LNCaP clone FGC (cell line): ENCODE data around the gene KIF6.

ENCODE experiments used
- DNase-seq: peaks from one replicate; pipeline ENCODE4 v3.0.0-alpha.2; 2011; ENCODE audit warnings: low read depth
- H3K4me3 ChIP-seq: 2 replicates; pipeline ENCODE4 v1.5.1; 2011; ENCODE audit warnings: mild to moderate bottlenecking, low read depth, low read length, control low read depth
- CTCF ChIP-seq: IDR thresholded peaks from 2 replicates; pipeline ENCODE4 v1.5.1; 2012; ENCODE audit warnings: mild to moderate bottlenecking; ENCODE audit not compliant: control insufficient read depth, insufficient read depth; ENCODE audit errors: extremely low read depth

KIF6 gene

DNA sequence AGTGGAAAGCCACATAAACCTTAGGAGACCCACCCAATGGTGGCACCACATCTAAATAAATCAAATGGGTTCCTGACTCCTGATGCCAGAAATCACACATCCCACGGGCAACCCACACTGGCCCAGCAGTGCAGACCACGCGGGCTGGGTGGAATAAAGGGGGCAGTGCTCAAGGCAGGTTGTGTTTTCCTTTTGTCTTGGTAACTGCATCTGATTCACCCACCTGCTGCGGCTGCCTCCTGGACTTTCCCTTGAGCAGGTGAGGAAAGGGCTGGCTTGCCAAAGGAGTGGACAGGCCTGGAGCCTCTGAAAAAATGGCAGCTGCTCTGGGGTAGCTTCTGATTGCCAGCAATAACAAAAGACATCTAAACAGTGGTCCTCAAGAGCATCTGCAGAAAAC is 283.2 kb downstream of the KIF6 start:
- no peak overlapping the region for H3K4me3 ChIP-seq
- DNase-seq, result no peak
- TF ChIP-seq CTCF, result no peak

DNA sequence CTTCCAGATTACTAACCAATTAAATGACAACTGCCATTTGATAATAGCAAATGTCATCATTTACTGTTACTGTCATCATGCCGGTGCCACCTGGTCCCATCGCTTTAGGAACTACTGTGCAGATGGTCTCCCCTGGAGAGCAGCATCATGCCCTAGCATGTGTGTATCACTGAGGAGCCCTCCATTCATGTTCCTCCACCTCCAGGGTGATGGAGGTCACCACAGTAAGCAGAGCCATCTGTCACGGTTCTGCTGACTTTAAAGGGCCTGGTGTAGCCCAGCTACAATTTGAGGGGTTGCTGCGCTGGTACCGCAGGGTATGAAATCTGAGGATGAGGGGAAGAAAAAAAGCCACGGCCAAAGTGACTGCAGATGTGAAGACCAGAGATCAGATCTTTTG is 283.9 kb downstream of the KIF6 start:
- no peak for TF ChIP-seq CTCF
- DNase-seq, result no peak
- H3K4me3 ChIP-seq, result no peak overlapping the region

DNA sequence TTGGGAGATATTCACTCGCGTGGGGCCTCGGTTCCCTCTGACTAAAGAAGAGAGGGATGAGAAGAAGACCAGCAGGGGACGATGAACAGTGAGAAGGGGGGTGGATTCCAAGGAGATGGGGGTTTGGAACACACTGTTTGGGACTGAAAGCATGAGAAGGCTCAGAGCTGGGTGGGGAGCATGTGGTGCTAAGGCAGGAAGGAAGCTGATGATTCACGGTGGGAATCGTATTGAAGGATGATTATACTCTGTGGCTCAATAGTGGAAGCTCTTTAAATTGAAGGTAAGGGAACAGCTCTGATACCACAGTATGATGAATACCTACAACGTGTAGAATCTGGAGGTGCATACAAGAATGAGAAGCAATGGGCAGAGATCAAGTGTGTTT is 285.2 kb downstream of the KIF6 start:
- no peak for DNase-seq
- TF ChIP-seq CTCF, result no peak
- H3K4me3 ChIP-seq, result no peak overlapping the region

GRCh38 chr6:39439342-39440038 is 285.7 kb downstream of the KIF6 start:
- H3K4me3 ChIP-seq, result no peak overlapping the region
- no peak for DNase-seq
- TF ChIP-seq CTCF, result no peak

GRCh38 chr6:39433630-39434029 is 291.6 kb downstream of the KIF6 start:
- no peak overlapping the region for H3K4me3 ChIP-seq
- no peak for DNase-seq
- no peak for TF ChIP-seq CTCF

- no peak for TF ChIP-seq CTCF
- no peak for DNase-seq
- no peak overlapping the region for H3K4me3 ChIP-seq
Observed at GRCh38 chr6:39432330-39433025, 292.7 kb downstream of the KIF6 start.

DNA sequence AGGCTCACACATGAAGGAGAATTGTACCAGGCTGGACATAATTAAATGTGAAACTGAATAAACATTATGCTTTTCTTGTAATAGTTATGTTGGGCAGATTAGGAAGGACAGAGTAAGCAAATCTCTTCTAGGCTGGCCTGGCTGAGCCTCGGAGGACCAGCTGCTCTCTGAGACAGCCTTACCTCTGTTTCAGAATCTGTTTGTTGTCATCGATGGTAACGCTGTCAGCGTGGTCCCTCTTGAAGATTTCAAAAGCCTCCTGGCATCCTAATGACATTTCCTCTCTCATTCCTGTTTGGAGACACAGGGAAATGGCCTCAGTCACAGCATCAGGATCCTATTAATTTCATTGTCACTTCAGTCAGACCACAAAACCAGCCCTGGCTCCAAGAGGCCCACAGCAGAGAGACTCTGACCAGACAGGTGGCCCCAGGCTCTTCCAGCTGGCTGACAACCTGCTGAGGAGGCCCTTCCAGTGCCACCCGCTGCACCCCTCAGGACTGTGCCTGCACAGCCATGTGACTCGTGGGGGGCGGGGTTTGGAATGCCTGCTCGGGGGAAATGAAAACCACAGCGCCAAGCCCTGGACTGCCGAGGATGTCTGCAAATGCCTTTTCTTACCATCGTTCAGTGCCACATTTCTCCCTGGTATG is 294.2 kb downstream of the KIF6 start:
- no peak for DNase-seq
- no peak for TF ChIP-seq CTCF

More for the DNA sequence above, 294.2 kb downstream of the KIF6 start:
- H3K4me3 ChIP-seq, result no peak overlapping the region
